ENCODE data around the gene TIAM2.

GRCh38 chr6:155290491-155290890 lies 295.4 kb downstream of the TIAM2 start:
- TF ChIP-seq BHLHE40 (IDR thresholded peaks at IDR 0.05; ENCODE audit: borderline replicate concordance), result no peak
- TF ChIP-seq NFRKB (IDR thresholded peaks at IDR 0.05), result no peak
- no peak for TF ChIP-seq FOXA1 (IDR thresholded peaks at IDR 0.05)
- TF ChIP-seq HDGF (IDR thresholded peaks at IDR 0.05; ENCODE audit: borderline replicate concordance), result no peak
- no peak for TF ChIP-seq ARNT (IDR thresholded peaks at IDR 0.05)
- no peak for TF ChIP-seq TARDBP (IDR thresholded peaks at IDR 0.05)
- TF ChIP-seq FOXM1 (IDR thresholded peaks at IDR 0.05; ENCODE audit: borderline replicate concordance), result no peak
- TF ChIP-seq SP1 (IDR thresholded peaks at IDR 0.05), result no peak
- no peak for TF ChIP-seq ELF4 (IDR thresholded peaks at IDR 0.05)
- no peak for TF ChIP-seq LEF1 (IDR thresholded peaks at IDR 0.05; ENCODE audit: borderline replicate concordance)
- TF ChIP-seq FOXK2 (IDR thresholded peaks at IDR 0.05), result no peak

All from HEK293T (cell line).